Ascending aorta (tissue), 2 donors: ENCODE data around the gene ARHGEF40. TPM values are rescaled to one million over a fixed set of nuclear protein-coding genes. Genes with fewer than 3 reads are reported as not detected.
A peak's percentile ranks its signal among the peaks of the same experiment; 100 is the strongest.

Source experiments
- DNase-seq, 2 donors: peaks; one replicate each; pipeline ENCODE4 v3.0.0-alpha.2; 2019; ENCODE audit warnings: low spot score in 2 of 2
- H3K27ac ChIP-seq, 2 donors: fragments of 200-600 bp; sonication (generic); one replicate each; pipeline ENCODE4 v1.5.1; 2016 to 2017; ENCODE audit warnings: mild to moderate bottlenecking in 1 of 2
- H3K27me3 ChIP-seq: fragments of 200-600 bp; sonication (generic); one replicate; pipeline ENCODE4 v1.5.1; 2017
- H3K36me3 ChIP-seq, 2 donors: fragments of 200-600 bp; sonication (generic); one replicate each; pipeline ENCODE4 v1.5.1; 2016
- H3K4me1 ChIP-seq, 2 donors: fragments of 200-600 bp; sonication (generic); one replicate each; pipeline ENCODE4 v1.5.1; 2016 to 2017; ENCODE audit warnings: mild to moderate bottlenecking in 1 of 2
- H3K4me3 ChIP-seq, 2 donors: fragments of 200-600 bp; sonication (generic); one replicate each; pipeline ENCODE4 v1.5.1; 2016 to 2017; ENCODE audit warnings: mild to moderate bottlenecking in 1 of 2
- H3K9me3 ChIP-seq, 2 donors: fragments of 200-600 bp; sonication (generic); one replicate each; pipeline ENCODE4 v1.5.1; 2016
- intact Hi-C: fragments of 100-400 bp; cut with DNase I; formaldehyde crosslinking; loops from one replicate; pipeline ENCODE4 v1.15.1; 2023
- total RNA-seq: library from RNA; depleted of rRNA; stranded (reverse); fragments of >200 nt; gene quantifications from one replicate; pipeline ENCODE4 v1.1.0, GENCODE V29; 2016
- TF ChIP-seq, protein P1 (sequence below), 3 experiments: fragments of 200-600 bp in 2 of 3; fragments of 450-650 bp in 1 of 3; sonication (generic) in 2 of 3; IDR thresholded peaks; one replicate each; pipeline ENCODE4 v1.5.1; 2016 to 2019; ENCODE audit warnings: antibody characterized with exemption in 3 of 3, mild to moderate bottlenecking in 1 of 3, moderate library complexity in 1 of 3

Gene ARHGEF40
- total RNA-seq, 1 donor from 2014 or later, result 64.8 TPM

DNA sequence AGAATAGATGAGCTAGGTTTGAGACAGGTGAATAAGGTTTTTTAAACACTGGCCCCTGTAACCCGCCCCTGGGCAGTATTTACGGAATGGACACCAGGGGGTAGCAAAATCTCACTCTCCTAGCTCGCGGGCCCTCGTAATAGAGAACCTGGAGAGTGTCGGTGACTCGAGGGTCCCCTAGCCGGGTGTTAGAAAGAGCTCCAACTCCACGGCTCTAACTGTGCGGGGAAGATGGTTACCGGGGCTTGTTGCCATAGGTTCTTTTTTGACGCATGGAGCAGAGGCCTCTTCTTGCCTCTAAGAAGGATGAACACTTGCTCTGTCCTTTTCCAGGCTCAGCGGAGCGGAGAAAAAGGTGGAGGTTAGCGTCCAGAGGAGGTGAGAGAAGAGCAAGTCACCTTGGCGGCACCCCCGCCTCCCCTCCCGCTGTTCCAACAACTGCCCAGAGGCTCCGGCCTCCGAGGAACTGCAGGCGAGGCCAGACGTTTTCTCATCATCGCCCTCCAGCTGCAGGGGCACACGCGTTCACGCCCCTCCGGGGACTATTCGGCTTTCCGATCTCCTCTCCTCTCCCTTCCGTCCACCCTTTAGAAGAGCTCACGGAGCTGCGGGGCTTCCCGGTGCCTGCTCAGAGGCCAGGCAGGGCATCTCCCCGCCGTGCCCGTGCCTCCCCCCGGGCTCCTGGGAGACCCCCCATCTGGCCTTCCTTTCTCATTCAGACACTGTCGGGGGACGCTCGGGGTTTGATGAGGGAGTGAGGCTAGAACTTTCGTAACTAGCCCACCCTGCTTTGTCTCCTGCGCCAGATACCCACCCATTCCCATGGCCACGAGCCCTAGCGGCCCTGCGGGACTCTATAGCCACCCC is 1.4 kb upstream of the ARHGEF40 start:
- peaks cover 11 to 25% of the 10 kb centered on the region in 2 donors for H3K4me1 ChIP-seq
- intact Hi-C loops, result loop anchor here (1.0 kb wide), 2 partner anchors 24 to 36 kb away; no protein-coding TSS in a partner anchor
- peak overlapping the region; percentile 95 to 96 for H3K27ac ChIP-seq
- H3K9me3 ChIP-seq, result no peaks in the 10 kb centered on the region
- peak overlapping the region; percentile 68 to 83 for H3K4me3 ChIP-seq
- H3K36me3 ChIP-seq, result peaks cover 2 to 8% of the 10 kb centered on the region in 2 donors
- no peaks in the 10 kb centered on the region for H3K27me3 ChIP-seq
- peak in 1 of 2 donors; percentile 83 for DNase-seq
- TF ChIP-seq, protein P1, sequence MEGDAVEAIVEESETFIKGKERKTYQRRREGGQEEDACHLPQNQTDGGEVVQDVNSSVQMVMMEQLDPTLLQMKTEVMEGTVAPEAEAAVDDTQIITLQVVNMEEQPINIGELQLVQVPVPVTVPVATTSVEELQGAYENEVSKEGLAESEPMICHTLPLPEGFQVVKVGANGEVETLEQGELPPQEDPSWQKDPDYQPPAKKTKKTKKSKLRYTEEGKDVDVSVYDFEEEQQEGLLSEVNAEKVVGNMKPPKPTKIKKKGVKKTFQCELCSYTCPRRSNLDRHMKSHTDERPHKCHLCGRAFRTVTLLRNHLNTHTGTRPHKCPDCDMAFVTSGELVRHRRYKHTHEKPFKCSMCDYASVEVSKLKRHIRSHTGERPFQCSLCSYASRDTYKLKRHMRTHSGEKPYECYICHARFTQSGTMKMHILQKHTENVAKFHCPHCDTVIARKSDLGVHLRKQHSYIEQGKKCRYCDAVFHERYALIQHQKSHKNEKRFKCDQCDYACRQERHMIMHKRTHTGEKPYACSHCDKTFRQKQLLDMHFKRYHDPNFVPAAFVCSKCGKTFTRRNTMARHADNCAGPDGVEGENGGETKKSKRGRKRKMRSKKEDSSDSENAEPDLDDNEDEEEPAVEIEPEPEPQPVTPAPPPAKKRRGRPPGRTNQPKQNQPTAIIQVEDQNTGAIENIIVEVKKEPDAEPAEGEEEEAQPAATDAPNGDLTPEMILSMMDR (IDR thresholded peaks at IDR 0.05), result peak; percentile 67 to 81 (median 68)

DNA sequence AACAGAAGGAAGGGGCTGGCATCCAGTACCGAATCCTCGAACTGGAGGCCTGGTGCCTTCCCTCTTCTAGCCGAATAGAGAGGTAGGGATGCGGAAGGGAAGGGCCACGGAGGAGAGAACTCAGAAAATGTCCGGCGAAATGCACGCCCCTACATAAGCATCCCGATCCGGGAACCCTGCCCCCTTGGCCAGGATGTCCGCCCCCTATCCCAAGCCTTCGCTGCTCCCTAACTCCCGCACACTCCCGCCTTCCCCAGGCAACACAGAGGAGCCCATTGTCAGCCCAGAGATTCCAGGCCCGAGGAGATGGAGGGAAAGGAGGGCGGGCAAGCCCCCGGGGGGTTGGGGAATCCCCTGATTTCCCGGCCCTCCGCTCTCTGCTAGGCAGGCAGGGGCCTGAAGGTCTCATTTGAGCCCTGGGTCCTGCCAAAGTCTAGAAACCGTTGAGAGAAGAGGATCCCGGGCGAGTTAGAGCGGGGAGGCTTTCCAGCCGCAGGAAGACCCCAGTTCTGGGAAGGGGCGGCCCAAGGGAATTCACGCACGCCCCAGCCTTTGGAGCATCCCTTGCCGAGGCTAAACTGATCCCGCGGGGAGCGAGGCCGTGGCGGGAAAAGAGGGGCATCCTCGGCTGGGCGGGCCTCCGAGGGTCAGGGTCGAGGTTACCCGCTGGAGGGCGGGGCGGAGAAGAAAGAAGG is 569 bp upstream of the ARHGEF40 start:
- Histone ChIP-seq H3K27me3 (no peaks in the 10 kb centered on the region), H3K4me1 (peaks cover 11 to 25% of the 10 kb centered on the region in 2 donors), H3K27ac (peak overlapping the region; percentile 95 to 96), H3K4me3 (peak overlapping the region; percentile 68 to 83), H3K9me3 (no peaks in the 10 kb centered on the region), H3K36me3 (peaks cover 10 to 15% of the 10 kb centered on the region in 2 donors)
- DNase-seq, result no peak
- TF ChIP-seq, protein P1 (IDR thresholded peaks at IDR 0.05), result no peak
- intact Hi-C loops, result loop anchor here (1.0 kb wide), 2 partner anchors 23 to 35 kb away; no protein-coding TSS in a partner anchor

DNA sequence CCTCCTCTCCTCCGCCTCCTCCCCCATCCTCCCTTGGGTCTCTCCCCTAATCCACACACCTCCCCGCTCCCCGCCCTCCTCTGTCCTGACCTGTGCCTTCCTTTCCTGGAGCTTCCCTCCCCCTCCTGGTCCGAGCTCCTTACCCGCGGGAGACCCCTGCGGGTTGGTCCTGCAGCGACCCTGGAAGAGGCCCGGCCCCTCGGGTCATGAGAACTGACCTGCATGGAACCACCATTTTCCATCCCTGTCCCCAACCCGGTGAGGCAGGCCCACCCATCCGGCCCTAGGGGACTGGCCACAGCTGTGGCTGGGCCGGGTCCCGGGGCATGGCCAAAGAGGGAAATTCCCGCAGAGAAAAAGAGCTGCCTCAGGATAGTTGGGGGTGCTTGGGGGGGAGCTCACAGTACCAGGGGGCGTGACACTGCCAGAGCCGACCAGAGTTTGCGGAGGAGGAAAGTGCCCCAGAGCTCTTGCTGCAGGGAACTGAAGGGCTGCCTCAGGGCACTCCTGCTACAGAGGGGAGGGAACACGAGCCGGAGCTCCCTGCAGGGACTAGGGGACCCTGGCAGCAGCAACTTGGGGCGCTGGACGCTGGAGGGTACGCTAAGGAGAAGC is 613 bp downstream of the ARHGEF40 start:
- Histone ChIP-seq H3K27me3 (no peaks in the 10 kb centered on the region), H3K4me3 (peak overlapping the region; percentile 68 to 83), H3K4me1 (peaks cover 11 to 25% of the 10 kb centered on the region in 2 donors), H3K9me3 (no peaks in the 10 kb centered on the region), H3K27ac (peak overlapping the region; percentile 95 to 96), H3K36me3 (peaks cover 22 to 23% of the 10 kb centered on the region in 2 donors)
- TF ChIP-seq, protein P1 (IDR thresholded peaks at IDR 0.05), result no peak
- peak in 1 of 2 donors; percentile 75 for DNase-seq
- intact Hi-C loops, result loop anchor here (1.0 kb wide), 1 partner anchor 17 kb away; no protein-coding TSS in a partner anchor

DNA sequence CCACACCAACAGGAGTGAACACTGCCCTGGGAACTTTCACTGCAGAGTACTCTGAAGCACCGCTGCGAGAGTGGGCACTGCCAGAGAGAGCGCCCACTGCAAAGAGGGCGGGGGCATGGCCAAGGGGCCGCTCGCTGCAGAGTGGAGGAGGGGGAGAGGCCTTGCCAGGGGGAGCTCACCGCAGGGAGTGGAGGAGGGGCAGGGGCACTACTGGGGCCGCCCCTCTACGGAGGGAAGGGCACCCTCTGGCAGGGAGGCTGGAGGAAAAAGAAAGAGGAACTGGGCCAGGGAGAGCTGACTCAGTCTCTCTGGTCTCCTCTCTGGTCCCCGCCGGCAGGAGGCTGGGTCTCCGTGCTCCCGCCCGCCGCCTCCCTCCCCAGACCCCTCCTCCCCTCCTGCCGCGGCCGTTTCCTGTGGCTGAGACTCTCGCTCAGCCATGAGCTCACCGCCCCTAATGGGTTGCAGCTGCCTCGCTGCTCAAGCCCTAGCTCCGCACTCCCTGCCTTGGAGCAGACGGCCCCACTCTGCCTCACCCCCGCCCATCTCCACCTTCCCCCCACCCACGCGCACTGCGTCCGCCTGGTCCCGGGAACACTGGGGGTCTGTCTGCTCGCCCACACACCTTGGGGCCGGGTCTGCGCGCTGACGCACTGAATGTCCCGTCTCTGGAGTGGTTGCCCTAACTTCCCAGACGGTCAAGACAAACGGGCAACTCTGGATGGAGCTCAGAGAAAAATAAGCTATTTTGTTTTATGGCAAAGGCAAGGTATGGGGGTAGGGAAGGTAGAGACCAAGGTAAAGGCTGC is 1.3 kb downstream of the ARHGEF40 start:
- H3K27ac ChIP-seq, result peak overlapping the region; percentile 95 to 96
- no peaks in the 10 kb centered on the region for H3K27me3 ChIP-seq
- no peaks in the 10 kb centered on the region for H3K9me3 ChIP-seq
- H3K4me3 ChIP-seq, result peak overlapping the region; percentile 68 to 83
- DNase-seq, result peak; percentile 72 to 95
- H3K4me1 ChIP-seq, result peaks cover 11 to 25% of the 10 kb centered on the region in 2 donors
- intact Hi-C loops, result loop anchor here (1.0 kb wide), 1 partner anchor 16 kb away; no protein-coding TSS in a partner anchor
- H3K36me3 ChIP-seq, result peaks cover 29 to 30% of the 10 kb centered on the region in 2 donors
- TF ChIP-seq, protein P1 (IDR thresholded peaks at IDR 0.05), result no peak
